Suprapubic skin (tissue), 3 donors: Measurements from ENCODE around the gene TMEM259.

Experiments used
- POLR2AphosphoS5 ChIP-seq, 3 donors: sonication (generic); formaldehyde crosslinking; IDR thresholded peaks; one replicate each; pipeline ENCODE4 v1.6.1; 2017; ENCODE audit warnings: antibody characterized with exemption in 3 of 3
- TF ChIP-seq, protein P1 (sequence below), 2 donors: fragments of 200-600 bp in 1 of 2; fragments of 450-650 bp in 1 of 2; sonication (generic) in 1 of 2; IDR thresholded peaks; one replicate each; pipeline ENCODE4 v1.5.1; 2016 to 2019; ENCODE audit warnings: antibody characterized with exemption in 2 of 2, mild to moderate bottlenecking in 1 of 2, moderate library complexity in 1 of 2

DNA sequence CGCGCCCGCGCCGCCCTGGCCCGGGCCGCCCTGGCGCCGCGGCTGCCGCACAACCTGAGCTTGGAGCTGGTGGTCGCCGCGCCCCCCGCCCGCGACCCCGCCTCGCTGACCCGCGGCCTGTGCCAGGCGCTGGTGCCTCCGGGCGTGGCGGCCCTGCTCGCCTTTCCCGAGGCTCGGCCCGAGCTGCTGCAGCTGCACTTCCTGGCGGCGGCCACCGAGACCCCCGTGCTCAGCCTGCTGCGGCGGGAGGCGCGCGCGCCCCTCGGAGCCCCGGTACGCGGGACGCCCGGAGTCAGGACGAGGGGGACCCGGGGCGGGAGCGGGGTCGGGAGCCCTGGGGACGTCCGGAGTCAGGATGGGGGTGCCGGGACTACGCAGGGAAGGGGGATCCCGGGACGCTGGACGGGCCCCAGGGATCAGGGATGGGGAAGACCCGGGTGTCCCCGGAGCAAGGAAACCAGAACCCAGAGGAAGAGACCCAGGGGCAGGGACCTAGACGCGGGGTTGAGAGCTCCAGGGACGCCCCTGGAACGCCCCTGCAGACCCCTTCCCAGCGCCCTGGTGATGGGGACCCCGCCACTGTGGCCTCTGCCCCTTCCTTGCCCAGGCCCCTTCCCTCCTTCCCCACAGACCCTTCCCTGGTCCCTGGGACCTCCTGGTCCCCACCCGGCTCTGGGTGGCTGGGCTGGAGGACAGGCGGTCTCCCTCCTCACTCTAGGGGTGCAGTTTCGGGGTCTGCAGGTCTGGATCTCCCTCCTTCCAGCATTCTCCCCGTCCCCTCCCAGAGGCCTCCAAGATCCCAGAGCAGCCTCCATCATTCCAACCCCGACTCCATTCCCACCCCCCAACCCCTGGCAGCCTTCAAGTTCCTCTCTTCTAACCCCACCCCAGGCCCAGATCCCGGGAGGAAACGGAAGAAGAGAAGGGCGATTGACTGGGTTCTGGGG lies 20.1 kb downstream of the TMEM259 start:
- TF ChIP-seq POLR2AphosphoS5 (IDR thresholded peaks at IDR 0.05) = no peak
- TF ChIP-seq, protein P1, sequence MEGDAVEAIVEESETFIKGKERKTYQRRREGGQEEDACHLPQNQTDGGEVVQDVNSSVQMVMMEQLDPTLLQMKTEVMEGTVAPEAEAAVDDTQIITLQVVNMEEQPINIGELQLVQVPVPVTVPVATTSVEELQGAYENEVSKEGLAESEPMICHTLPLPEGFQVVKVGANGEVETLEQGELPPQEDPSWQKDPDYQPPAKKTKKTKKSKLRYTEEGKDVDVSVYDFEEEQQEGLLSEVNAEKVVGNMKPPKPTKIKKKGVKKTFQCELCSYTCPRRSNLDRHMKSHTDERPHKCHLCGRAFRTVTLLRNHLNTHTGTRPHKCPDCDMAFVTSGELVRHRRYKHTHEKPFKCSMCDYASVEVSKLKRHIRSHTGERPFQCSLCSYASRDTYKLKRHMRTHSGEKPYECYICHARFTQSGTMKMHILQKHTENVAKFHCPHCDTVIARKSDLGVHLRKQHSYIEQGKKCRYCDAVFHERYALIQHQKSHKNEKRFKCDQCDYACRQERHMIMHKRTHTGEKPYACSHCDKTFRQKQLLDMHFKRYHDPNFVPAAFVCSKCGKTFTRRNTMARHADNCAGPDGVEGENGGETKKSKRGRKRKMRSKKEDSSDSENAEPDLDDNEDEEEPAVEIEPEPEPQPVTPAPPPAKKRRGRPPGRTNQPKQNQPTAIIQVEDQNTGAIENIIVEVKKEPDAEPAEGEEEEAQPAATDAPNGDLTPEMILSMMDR (IDR thresholded peaks at IDR 0.05) = no peak
